ENCODE data around the gene ADAD2. TPM values are rescaled to one million over a fixed set of nuclear protein-coding genes. Genes with fewer than 3 reads are reported as not detected.

Gene ADAD2
- total RNA-seq, 1 donor from 2014 or later, result not detected

- intact Hi-C loops (cut with micrococcal nuclease), result no loop called here
Measured at GRCh38 chr16:84176192-84177053, 14.5 kb upstream of the ADAD2 start.

GRCh38 chr16:84177741-84178073 lies 13.2 kb upstream of the ADAD2 start:
- intact Hi-C loops (cut with micrococcal nuclease), result no loop called here

- intact Hi-C loops (cut with micrococcal nuclease), result no loop called here
Measured at GRCh38 chr16:84178146-84178765, 12.7 kb upstream of the ADAD2 start.

- intact Hi-C loops (cut with micrococcal nuclease), result no loop called here
Measured at GRCh38 chr16:84178892-84179611, 11.9 kb upstream of the ADAD2 start.

- intact Hi-C loops (cut with micrococcal nuclease), result no loop called here
Measured at GRCh38 chr16:84179612-84180320, 11.2 kb upstream of the ADAD2 start.

DNA sequence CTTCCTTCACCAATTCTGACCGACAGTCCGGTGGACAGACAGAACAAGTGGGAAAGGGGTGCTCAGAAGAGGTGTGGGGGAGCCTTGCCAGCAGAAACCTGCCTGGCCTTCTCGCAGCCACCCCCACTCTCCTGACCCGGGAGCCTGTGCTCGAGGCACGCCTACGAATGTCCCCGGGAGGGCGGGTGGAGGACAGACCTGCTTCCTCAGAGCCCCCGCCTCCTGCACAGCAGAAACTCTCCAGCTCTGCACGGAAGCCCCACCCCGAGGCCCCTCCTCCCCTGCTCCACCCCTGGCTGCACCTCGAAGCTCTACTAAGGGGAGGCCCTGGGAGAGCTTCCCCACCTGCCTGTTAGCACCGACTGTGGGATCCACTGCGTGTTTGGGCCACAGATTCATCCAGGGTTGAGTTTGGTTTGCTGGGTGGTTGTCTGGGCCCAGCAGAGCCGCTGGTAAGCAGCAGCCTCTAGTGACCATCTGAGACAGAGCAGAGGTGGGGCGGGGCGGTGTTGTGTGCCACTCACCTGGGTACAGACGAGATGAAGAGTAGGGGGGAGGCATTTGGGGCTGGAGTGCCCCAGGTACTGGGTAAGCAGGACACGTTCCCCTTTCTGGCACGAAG lies 10.3 kb upstream of the ADAD2 start:
- intact Hi-C loops (cut with micrococcal nuclease), result no loop called here

GRCh38 chr16:84181144-84181915 lies 9.6 kb upstream of the ADAD2 start:
- intact Hi-C loops (cut with micrococcal nuclease), result no loop called here

GRCh38 chr16:84182104-84182503 lies 8.9 kb upstream of the ADAD2 start:
- intact Hi-C loops (cut with micrococcal nuclease), result no loop called here

- intact Hi-C loops (cut with micrococcal nuclease), result no loop called here
Measured at GRCh38 chr16:84182680-84183571, 8.0 kb upstream of the ADAD2 start.

DNA sequence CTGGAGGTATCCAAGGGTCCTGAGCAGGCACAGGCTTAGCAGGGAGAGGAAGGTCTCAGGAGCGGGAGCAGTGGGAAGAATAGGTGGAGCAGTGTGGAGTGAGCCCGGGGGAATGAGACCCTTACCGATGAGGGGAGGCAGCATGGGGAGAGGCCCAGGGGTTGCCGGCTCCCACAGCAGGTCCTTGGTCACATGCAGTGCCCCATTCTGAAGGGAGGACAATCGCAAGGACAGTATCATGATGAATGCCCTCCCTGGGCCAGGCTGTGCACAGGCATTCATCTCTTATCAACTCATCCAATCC lies 7.4 kb upstream of the ADAD2 start:
- intact Hi-C loops (cut with micrococcal nuclease), result no loop called here

DNA sequence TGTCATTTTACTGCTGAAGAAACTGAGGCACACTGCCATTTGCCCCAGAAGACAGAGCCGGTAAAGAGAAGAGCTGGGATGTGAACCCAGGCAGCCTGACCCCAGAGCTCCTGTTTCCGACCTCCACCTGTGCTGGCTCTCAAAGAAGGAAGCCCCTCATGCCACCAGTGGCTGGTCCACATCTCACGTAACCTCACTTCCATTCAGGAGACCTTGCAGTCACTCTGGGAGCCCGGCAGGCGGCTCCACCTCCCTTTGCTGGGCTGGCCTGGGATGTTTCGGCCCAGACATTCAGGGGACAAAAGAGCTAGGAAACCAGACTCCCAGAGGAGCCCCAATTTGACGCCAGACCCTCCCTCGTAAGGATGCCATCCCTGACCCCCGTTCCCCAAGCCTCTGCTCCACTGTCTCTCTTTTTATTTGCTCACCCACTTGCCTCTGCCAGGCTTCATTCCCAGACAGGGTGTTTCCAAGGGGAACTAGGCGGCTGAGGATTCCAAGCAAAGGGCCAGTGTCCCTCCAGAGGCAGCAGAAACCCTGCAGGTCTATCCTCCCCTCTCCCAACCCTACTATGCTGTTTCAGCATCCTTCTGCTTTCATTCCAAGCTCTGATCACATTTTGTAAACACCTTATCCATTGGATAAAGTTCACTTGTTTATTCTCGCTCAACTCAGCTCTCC lies 6.9 kb upstream of the ADAD2 start:
- intact Hi-C loops (cut with micrococcal nuclease), result no loop called here

DNA sequence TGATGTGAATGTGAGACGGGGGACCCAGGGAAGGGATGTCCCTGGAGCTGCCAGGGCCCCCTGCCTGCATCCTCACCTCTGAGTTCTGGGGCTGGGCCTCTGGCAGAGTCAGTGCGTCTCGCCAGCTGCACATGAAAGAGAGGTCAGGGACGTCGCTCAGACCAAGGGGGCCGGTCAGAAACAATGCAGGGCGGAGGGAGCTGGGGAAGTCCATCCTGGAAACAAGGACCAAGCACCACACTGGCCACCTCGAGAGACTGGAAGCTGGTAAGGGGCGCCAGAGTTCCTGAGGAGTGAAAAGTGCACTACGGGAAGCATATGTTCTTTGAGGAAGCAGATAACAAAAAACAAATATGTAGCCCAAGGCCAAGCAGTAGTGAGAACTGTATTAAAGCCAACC lies 6.2 kb upstream of the ADAD2 start:
- intact Hi-C loops (cut with micrococcal nuclease), result loop anchor here (5.0 kb wide), 1 partner anchor 357 kb away; no protein-coding TSS in a partner anchor

DNA sequence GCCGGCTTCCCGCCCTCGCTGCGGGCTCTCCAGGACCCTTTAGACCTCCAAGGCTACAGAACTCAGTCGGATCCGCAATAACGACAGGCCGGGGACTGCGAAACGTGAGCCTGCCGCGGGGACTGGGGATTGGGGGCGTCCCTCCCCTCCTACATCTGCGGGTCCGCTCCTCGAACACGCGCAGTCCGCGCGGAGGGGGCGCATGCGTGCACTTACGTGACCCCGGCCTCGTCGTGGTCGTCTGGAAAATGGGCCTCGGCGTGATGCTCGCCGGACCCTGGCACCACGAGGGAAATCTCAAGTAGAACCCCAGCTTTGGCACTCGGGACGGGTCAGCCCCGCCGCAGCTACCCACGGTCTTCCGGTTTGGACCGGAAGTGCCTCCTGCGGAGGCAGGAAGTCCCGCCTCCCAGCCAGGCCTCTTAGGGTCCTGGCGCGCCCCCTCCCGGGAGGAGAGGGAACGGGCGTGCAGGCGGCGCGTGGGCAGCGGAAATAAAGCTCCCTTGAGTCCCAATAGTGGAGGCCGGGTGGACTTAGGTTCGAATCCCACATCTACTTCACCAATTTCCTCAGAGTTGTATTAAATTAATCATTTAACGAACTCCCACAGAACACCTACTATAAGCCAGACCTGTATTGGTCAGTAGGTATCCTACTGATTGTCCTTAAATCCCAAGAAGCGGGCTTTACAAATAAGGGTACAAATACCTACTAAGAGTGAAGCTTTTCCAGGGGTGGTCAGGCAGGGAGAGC lies 4.1 kb upstream of the ADAD2 start, which contains the start of gene TAF1C:
TAF1C (minus strand) TSS at position 373 of the 753 bp plus-strand sequence. CDS start 2,069 bp downstream, outside the sequence.
- intact Hi-C loops (cut with micrococcal nuclease), result loop anchor here (1.0 to 5.0 kb wide), 11 partner anchors 42 to 380 kb away; partner anchors contain the start of genes DNAAF1, HSBP1, HSDL1 and MBTPS1

DNA sequence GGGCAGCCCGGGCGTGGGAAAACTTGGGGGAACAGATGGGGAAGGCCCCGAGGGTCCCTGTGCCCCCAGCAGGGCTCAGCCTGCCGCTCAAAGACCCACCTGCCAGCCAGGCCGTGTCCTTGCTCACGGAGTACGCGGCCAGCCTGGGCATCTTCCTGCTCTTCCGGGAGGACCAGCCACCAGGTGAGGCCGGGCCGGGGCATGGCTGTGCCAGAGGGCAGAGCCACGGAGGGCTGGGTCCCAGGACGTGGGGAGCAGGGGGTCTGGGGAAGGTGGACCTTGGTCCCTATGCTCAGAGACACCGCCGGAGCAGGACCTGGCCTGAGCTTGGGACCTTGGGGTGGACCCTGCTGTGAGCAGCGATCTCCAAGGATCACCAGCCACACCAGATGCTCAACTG lies 509 bp downstream of the ADAD2 start:
- intact Hi-C loops (cut with micrococcal nuclease), result no loop called here

- intact Hi-C loops (cut with micrococcal nuclease), result no loop called here
Measured at GRCh38 chr16:84193480-84193879, 2.5 kb downstream of the ADAD2 start.

DNA sequence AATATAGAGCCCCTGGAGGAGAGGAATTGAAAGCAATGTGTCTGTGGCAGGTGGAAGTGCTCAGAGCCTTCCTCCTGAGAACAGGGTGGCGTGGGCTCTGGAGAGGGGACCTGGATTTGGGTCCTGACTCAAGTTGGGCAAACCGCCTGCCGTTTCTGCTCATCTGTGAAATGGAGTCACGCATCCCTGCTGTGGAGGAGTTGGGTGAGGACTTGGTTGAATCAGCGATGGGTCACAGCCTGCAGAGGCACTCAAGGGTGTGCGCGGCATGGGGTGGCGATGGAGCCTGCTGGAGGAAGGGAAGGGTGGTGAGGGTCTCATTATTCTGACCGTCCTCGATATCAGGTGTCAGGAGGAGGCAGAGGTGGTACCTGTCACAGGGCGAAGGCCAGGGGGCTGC lies 3.1 kb downstream of the ADAD2 start:
- intact Hi-C loops (cut with micrococcal nuclease), result no loop called here

DNA sequence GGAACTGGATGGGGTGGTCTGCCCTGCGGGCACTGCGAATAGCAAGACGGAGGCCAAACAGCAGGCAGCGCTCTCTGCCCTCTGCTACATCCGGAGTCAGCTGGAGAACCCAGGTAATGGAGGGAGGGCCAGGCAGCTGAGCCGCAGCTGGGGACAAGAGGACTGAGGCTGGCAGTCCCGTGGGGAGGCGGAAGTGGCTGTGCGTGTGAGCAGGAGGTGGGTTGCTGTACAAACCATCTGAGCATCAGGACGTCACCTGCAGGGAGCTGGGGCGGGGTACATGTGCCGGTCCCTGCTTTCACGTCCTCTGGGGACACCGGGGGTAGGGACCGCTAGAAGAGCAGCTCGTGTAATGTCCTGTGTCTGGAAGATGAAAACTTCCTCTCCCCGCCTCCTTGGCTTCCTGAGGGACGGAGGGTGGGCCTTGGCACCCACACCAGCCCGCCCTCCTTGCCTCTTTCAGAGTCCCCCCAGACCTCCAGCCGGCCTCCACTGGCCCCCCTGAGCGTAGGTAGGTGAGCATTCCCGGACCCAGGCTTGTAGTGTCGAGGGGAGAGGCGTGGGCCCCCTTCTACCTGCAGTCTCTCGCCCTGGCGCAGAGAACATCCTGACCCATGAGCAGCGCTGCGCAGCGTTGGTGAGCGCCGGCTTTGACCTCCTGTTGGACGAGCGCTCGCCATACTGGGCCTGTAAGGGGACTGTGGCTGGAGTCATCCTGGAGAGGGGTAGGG lies 3.7 kb downstream of the ADAD2 start:
- intact Hi-C loops (cut with micrococcal nuclease), result no loop called here

Data from T-helper 1 cell treated with Interleukin-12 subunit alpha and Interleukin-12 subunit beta and Interleukin-4 antibody, amounts not matched to agents 30 ng/mL and 1 ng/mL, for 36 hours (primary cell).